H1 (cell line): ENCODE data around the gene TRIM67. TPM values are rescaled to one million over a fixed set of nuclear protein-coding genes. Genes with fewer than 3 reads are reported as not detected.

Source experiments
- CHD7 ChIP-seq: fragments of 300-600 bp; sonication (generic); IDR thresholded peaks from 2 replicates; pipeline ENCODE4 v1.7.1; 2012; ENCODE audit warnings: low read length, moderate library complexity, mild to moderate bottlenecking, inconsistent platforms; ENCODE audit not compliant: insufficient replicate concordance
- SP2 ChIP-seq: IDR thresholded peaks from 2 replicates; pipeline ENCODE4 v1.6.1; 2012; ENCODE audit warnings: mild to moderate bottlenecking, low read length, inconsistent platforms
- polyA plus RNA-seq, 7 experiments: library from polyadenylated mRNA; depleted of rRNA in 3 of 7; stranded (reverse) in 5 of 7; unstranded in 2 of 7; fragments of >200 nt in 5 of 7; fragments of 200-250 nt in 2 of 7; gene quantifications; 1 replicate in 5 of 7; 2 replicates in 1 of 7; 4 replicates in 1 of 7; pipeline versions ENCODE4 v1.2.1 to v1.2.3, GENCODE V29; 2011 to 2013; ENCODE audit warnings: missing spikeins in 2 of 7, mixed read lengths in 2 of 7
- total RNA-seq: library from RNA; stranded (reverse); fragmentation: NEBNext Ultra II Directional; extraction: Animal tissue kit (Norgen Biotek cat#: 25700); gene quantifications from 2 replicates; pipeline ENCODE4 v1.2.1, GENCODE V29; 2021

TRIM67 gene
- total and polyA plus RNA-seq, 2 of the 8 experiments (the other 6 are each of a cell fraction or from before 2014, with no cell fraction given): under 0.01 TPM; not detected in 1

GRCh38 chr1:231216498-231216897 lies 54.6 kb downstream of the TRIM67 start (continued):
- TF ChIP-seq CHD7: no peak
- no peak for TF ChIP-seq SP2
